ENCODE measurements around the gene SLC16A5. TPM values are rescaled to one million over a fixed set of nuclear protein-coding genes. Genes with fewer than 3 reads are reported as not detected.

SLC16A5 gene
- total RNA-seq = 14.6 and 15.5 TPM in 2 replicates

GRCh38 chr17:75087558-75088453 is at the start of gene SLC16A5:
TSS of gene SLC16A5 (plus strand) at chr17:75087954. CDS start at chr17:75093637, 5,683 bp downstream.

GRCh38 chr17:75046407-75047289 is 41.1 kb upstream of the SLC16A5 start, which contains the start of the genes ATP5PD and KCTD2:
TSS of gene ATP5PD (minus strand) at chr17:75046969. CDS start at chr17:75042650, 4,319 bp downstream.
TSS of gene KCTD2 (plus strand) at chr17:75047225. CDS start at chr17:75047251, 26 bp downstream.

GRCh38 chr17:75109407-75110233 is 21.9 kb downstream of the SLC16A5 start, which contains the start of gene ARMC7:
TSS of gene ARMC7 (plus strand) at chr17:75109969. CDS start at chr17:75110289, 320 bp downstream.

GRCh38 chr17:75131278-75132017 is 43.7 kb downstream of the SLC16A5 start, which contains the start of gene NT5C:
TSS of gene NT5C (minus strand) at chr17:75131742. CDS start at chr17:75131707, 35 bp downstream.

GRCh38 chr17:75154195-75155106 is 66.7 kb downstream of the SLC16A5 start, which contains the start of gene JPT1:
TSS of gene JPT1 (minus strand) at chr17:75154512. CDS start at chr17:75154397, 115 bp downstream.

Small RNA genes within 50 kb of the gene (small RNA-seq; reads per million reads assigned to genes)
- not detected for gene AC111186.1
- not detected for gene RF00019
- gene RN7SL573P = not detected

Other genes starting within 250 kb of the SLC16A5 start
- under 0.01 and 0.11 TPM in 2 replicates for gene GRIN2C, start 228.1 kb upstream of the SLC16A5 start, total RNA-seq
- gene FDXR, start 215.0 kb upstream of the SLC16A5 start, total RNA-seq = 8.5 and 14.3 TPM in 2 replicates
- not detected in 2 replicates for gene FADS6, start 194.3 kb upstream of the SLC16A5 start, total RNA-seq
- not detected in 2 replicates for gene USH1G, start 164.7 kb upstream of the SLC16A5 start, total RNA-seq
- gene OTOP2, start 163.7 kb upstream of the SLC16A5 start, total RNA-seq = not detected in 2 replicates
- gene OTOP3, start 152.1 kb upstream of the SLC16A5 start, total RNA-seq = not detected in 2 replicates
- 0.32 TPM in 1 of 2 replicates, not detected in the other for gene HID1, start 115.2 kb upstream of the SLC16A5 start, total RNA-seq
- gene CDR2L, start 100.3 kb upstream of the SLC16A5 start, total RNA-seq = 15.2 and 15.7 TPM in 2 replicates
- 25.7 and 35.7 TPM in 2 replicates for gene MRPL58, start 75.3 kb upstream of the SLC16A5 start, total RNA-seq
- 415 and 418 TPM in 2 replicates for gene ATP5PD, start 41.0 kb upstream of the SLC16A5 start, total RNA-seq
- 26.9 and 29.1 TPM in 2 replicates for gene KCTD2, start 40.7 kb upstream of the SLC16A5 start, total RNA-seq
- 3.3 and 4.1 TPM in 2 replicates for gene ARMC7, start 22.0 kb downstream of the SLC16A5 start, total RNA-seq
- gene NT5C, start 43.8 kb downstream of the SLC16A5 start, total RNA-seq = 35.3 and 51.9 TPM in 2 replicates
- 86.7 and 87.4 TPM in 2 replicates for gene JPT1, start 66.6 kb downstream of the SLC16A5 start, total RNA-seq
- 104 and 119 TPM in 2 replicates for gene SUMO2, start 95.0 kb downstream of the SLC16A5 start, total RNA-seq
- gene NUP85, start 117.7 kb downstream of the SLC16A5 start, total RNA-seq = 23.7 and 24.1 TPM in 2 replicates
- gene GGA3, start 173.7 kb downstream of the SLC16A5 start, total RNA-seq = 11.9 and 15.3 TPM in 2 replicates
- gene MRPS7, start 173.9 kb downstream of the SLC16A5 start, total RNA-seq = 35.3 and 35.4 TPM in 2 replicates
- 6.2 and 8.0 TPM in 2 replicates for gene MIF4GD, start 183.3 kb downstream of the SLC16A5 start, total RNA-seq
- 3.5 and 5.0 TPM in 2 replicates for gene SLC25A19, start 201.5 kb downstream of the SLC16A5 start, total RNA-seq